Occipital lobe (tissue), 2 donors: ENCODE results near the gene KSR1. TPM values are rescaled to one million over a fixed set of nuclear protein-coding genes. Genes with fewer than 3 reads are reported as not detected.

Source experiments
- DNase-seq: peaks from one replicate; lab custom pipeline; 2025; lab: John Stamatoyannopoulos, UW
- total RNA-seq: library from RNA; depleted of rRNA; stranded (reverse); fragments of >200 nt; gene quantifications from one replicate; pipeline ENCODE4 v1.2.3, GENCODE V29; 2014

Gene KSR1
- total RNA-seq, 1 donor from 2014 or later = 15.3 TPM

DNA sequence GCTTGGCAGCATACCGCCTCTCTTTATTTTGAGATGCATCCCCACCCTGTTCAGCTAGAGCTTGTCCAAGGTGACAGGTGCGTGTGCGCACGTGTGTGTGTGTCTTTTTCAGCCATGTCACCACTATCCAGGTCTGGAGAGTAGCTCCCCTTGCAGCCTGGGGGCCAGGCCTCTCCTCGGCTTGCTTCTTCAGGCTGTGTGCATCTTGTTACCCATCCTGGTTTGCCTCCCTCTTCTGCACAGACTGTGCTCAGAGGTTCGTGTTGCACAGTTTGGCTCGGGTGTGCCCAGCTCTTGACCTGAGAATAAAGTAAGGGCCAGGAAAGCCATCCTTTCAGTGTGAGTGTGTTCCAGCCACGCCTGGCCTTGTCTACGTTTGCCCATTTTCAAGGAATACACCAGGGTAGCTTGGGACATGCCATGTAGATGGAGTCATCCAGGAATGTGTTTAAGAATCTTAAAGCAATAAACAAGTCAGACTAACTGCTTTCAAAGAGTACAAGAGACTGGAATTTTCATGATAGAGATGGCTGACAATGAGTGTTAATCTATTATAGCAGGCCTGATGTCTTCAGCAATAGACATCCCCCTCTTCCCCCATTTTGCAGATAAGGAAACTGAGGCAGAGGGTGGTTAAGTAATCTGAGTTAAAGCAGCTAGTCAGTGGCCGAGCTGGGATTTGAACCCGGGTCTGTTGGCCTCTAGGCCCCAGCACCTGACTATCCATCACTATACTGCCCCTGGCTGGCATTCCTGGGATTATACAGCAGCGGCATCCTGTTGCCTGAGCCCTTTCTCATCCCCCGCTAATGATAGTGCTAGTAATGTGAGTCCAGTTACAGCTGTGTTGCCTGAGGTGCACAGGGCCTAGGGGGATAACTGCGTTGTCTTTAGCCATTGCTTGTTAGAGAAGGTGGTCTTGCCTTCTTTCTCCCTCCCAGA lies 77.9 kb downstream of the KSR1 start:
- no peak for DNase-seq

DNA sequence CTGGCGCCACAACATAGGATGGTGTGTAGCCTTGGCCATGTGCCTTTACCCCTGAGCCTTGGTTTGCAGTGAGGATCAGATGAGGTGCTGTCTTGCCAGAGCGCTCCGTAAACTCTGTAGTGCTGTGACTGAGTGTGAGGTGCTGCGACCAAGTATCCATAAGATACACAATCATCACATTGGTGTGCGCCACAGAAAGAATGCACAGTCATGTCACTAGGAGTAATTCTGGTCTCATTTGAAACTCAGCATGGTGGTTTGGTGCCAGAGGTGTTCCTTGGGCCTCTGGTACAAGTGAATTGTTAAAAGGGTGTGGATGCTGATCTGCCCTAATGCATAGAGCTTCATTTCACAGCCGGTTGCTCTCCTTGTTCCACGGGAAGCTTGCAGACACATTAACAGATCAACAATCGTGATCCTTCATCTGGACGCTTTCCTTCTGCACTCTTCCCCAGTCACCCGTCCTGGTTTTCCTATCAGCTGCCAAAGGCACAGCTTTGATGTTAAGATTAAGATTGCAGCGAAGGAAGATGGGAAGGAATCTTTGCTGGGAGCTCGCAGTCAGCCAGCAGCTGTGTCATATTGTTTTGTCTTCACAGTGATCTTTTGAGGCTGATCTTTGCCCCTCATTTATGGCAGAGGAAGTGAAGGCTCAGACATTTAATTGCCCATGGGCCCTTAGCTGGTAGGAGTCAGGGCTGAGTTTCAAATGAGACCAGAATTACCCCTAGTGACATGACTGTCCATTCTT lies 79.1 kb downstream of the KSR1 start:
- no peak for DNase-seq

GRCh38 chr17:27535975-27536374 lies 79.7 kb downstream of the KSR1 start:
- no peak for DNase-seq

DNA sequence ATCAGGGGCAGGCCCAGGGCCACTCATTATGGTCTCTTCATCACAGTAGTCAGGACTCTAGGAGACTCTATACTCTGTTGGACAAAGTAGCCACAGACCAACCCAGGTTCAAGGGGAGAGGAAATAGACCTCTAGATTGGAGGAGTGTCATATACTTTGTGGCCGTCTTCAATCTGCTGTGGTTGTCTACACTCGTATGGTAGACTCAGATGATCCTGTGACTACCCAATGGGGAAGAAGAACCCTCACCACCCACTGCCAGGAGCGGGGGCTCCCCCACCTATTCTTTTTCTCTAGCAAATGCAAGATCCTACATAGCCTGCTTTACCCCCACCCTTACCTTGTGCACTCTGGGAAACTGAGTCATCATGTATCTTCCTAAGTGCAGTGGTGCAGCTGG lies 80.5 kb downstream of the KSR1 start:
- no peak for DNase-seq

- DNase-seq = no peak
These were observed 82.1 kb downstream of the KSR1 start for GRCh38 chr17:27538156-27538955.

DNA sequence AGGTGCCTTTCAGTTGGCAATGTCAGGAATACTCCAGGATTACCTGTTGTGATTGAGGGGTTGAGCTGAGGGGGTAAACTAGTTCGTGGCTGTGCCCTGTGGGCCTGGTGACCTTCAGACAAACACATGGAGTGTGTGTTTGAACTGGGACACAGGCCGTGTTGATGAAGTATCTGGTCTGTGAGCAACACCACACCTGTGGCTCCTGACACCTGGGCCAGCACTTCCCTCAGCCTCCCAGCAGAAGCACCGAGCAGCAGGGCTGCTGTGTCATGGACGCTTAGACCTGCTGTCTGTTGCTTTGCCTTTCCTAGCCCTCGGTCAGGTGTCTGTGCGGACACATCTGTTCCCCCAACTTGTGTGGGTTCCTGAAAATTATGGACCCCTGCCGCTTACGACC lies 82.9 kb downstream of the KSR1 start:
- DNase-seq = no peak

- DNase-seq = no peak
These were observed 83.6 kb downstream of the KSR1 start for GRCh38 chr17:27539794-27540317.

DNA sequence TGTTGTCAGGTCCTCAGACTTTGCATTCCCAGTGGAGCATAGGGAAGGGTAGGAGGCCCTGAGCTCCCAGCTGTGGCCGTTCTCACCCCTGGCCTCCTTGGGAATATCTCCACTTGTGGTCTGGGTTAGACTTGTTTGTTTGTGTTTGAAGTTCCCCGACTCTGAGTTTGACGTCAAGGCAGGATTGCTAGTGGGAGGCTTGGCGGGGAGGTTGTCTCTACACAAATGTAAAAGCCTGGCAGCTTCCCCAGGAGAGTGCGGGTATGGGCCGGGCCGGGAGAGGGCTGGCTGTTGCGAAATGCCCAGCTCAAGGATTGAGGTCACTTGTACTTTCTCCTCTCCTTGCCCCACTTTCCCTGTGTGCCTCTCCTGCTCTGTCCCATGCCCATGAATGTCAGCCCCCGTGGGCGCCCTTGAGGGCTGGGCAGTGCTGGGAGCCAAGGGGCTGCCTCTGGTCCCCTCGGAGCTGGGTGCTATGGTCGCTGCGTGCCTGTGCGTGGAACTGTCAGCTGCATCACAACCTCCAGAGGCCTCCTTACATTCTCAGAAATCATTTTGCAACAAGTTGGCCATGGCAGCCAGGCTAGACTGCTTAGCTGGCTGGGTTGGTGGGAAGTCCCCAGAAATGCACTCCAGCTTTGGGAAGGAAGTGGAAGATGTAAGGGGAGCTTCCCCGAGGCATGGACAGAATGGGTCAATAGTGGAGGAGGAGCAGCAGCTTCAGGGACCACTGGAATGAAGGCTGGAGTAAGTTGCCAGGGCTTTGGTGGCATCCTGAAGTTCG lies 84.3 kb downstream of the KSR1 start:
- DNase-seq = no peak

DNA sequence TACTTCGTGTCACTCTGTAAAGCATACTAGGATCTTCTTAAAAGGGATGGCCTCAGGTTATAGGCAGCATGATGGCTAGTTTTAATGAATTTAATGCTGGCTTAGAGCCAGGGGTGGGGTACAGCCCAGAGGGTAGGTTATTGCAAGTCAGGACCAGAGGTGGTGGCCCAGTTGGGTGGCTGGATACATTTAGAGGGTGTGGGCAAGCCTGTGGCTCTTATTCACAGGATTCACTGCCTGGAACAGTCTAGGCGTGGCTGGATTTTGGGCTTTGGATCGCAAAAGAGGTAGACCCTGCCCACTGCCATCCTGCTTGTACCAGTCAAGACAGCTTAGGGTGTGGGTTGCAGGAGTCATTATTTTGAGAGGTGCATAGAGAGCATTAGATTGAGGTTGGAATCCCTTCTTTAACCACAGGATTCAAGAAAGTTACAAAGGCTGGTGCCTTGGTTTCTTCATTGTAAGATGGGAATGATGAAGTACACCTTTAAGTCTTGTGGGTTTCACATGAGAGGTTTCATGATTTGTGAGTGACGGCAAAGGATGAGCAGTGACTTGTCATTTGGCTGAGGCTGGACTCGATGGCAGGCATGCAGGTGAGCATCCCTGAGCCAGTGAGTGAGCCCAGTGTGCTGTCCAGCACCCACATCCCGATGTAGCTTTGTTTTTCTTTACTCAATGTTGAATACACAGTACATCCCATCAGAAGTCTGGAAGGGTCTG lies 85.2 kb downstream of the KSR1 start:
- DNase-seq = no peak

DNA sequence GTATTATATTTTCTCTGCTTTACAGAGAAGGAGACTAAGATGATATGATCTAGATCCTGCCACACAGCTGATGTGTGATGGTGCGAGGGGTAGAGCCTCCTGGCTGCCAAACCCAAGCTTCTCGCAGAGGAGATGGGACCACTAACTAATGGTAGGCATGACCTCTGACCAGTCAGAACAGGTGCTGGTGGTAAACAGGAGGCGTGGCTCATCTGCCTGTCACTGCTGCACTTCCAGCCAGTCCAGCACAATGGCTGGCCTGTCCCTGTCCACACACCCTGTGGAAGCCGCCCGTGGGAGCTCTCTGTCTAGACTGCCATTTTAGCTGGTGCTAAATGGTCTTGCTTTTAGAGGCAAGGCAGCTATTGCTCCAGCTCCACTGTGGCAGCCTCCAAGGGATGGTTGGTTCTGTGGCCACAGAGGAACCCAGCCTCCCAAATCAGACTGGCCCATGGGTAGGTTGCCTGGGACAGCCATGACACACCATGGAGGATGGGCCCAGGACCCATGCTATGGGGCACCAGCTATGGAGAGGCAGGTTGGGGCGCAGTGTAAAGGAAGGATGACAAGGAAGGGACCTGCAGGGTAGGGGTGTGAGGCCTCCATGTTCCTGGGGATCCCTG lies 86.7 kb downstream of the KSR1 start:
- no peak for DNase-seq

DNA sequence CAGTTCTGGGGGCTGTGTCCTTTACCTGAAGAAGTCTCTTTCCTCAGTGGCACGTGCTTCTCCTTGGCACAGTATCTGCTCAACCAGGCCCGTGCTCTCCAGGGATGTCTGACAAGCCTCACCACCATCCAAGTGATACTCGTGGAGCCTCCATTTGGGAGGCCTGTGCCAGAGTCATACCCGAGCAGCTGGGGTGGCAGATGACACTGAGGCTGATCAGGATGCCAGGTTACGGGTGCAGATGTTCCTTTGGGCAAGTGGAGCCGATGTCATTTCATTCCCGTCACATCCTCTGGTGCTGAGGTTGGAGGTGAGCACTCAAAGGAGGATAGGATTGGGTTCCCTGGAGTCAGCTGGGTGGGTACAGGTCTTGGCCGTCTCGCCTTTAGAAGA lies 87.2 kb downstream of the KSR1 start:
- DNase-seq = no peak

DNA sequence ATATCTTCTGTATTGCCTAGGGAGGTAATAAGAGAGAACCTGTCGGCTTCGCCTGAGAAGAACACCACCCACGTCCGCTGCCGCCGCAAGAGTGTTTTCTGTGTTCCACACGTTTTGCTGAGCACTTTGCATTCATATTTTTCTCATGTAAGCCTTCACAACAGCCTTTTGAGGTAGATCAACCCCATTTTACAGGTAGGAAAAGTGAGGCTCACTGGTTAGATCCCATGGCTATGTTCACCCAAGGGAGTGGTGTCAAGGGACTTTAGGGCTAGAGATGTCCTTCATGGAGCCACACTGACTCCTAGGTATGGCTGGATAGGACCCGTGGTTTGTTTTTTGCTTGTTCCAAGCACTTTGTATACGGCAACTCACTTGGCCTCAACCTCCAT lies 87.7 kb downstream of the KSR1 start:
- DNase-seq = no peak

GRCh38 chr17:27544350-27545131 lies 88.3 kb downstream of the KSR1 start:
- DNase-seq = no peak

GRCh38 chr17:27545562-27546229 lies 89.4 kb downstream of the KSR1 start:
- no peak for DNase-seq

DNA sequence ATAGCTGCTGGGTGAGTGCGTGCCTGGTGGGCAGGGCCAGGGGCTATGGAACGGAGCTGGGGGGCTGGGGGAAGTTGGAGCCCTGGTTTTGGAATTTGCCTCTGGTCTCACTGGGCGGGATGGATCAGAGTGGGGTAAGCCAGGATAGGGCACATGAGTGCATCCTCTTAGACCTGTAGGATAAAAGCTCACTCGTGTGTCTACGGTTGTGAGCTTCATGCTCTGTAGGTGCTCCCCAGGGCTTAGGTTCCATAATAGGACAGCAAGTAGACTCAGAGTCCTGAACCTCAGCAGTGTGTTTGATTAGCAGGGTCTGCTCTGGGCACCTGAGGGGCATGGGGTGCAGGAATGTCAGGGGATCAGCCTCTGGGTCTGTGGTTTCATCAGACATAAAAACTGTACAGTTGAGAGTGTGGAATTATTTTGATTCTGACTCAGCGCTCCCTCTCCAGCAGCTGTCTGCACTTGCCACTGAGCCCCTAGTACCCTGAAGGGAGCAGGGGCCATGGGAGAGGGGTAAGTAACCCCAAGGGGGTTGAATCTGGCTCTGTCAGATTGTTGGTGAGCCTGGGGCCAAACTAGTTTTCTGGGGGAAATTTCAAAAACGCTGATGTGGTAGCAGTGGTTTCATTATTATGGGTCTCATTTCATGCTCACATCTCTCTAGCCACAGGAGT lies 90.5 kb downstream of the KSR1 start:
- no peak for DNase-seq

- DNase-seq = no peak
These were observed 91.0 kb downstream of the KSR1 start for GRCh38 chr17:27547301-27547683.

- DNase-seq = no peak
These were observed 92.1 kb downstream of the KSR1 start for GRCh38 chr17:27548369-27548768.
